HepG2 (cell line): ENCODE measurements around the gene PLPPR5. TPM values are rescaled to one million over a fixed set of nuclear protein-coding genes. Genes with fewer than 3 reads are reported as not detected.

ENCODE experiments used
- ATAC-seq: fragments of 200-7000 bp; cut with Tn5 transposase; 3 replicates; pipeline ENCODE4 v1.9.1; 2020; ENCODE audit warnings: mild to moderate bottlenecking, moderate library complexity
- BruUV-seq: library from RNA; stranded (reverse); fragments of 400-500 nt; replicated peaks from 2 replicates; lab custom pipeline; 2021; lab: Mats Ljungman, UMichigan
- CTCF ChIA-PET: fragments of 300-600 bp; formaldehyde crosslinking; extraction: SDS; loops from one replicate; lab custom pipeline; 2021; ENCODE audit warnings: low total read pairs, inconsistent platforms, low intra/inter-chr PET ratio; lab: Yijun Ruan, JAX
- POLR2A ChIA-PET: fragments of 350-600 bp; sonication (Branson Sonifier 250); formaldehyde crosslinking; loops from one replicate; lab custom pipeline; 2020; ENCODE audit warnings: antibody characterized with exemption, inconsistent platforms; lab: Yijun Ruan, JAX
- DNase-seq: peaks from one replicate; pipeline ENCODE4 v3.0.0-alpha.2; 2015; ENCODE audit warnings: low spot score
- FAIRE-seq: peaks from 3 replicates; lab custom pipeline; 2011; peaks lifted over from hg19 to GRCh38; lab: Jason Lieb, UNC
- H2AFZ ChIP-seq: one replicate; pipeline ENCODE4 v1.6.1; 2011; ENCODE audit warnings: low read length, inconsistent platforms
- H3K27ac ChIP-seq: fragments of 300-600 bp; 3 replicates; pipeline ENCODE4 v1.8.0; 2011; ENCODE audit warnings: mixed run types, mild to moderate bottlenecking, mixed read lengths, low read length, inconsistent platforms; ENCODE audit not compliant: insufficient read depth; ENCODE audit errors: extremely low read length
- H3K27me3 ChIP-seq, 2 experiments: fragments of 200-600 bp in 1 of 2; 2 replicates in 1 of 2; 3 replicates in 1 of 2; pipeline versions ENCODE4 v1.6.0 to v1.8.0; 2011; ENCODE audit warnings: low read length in 2 of 2, mild to moderate bottlenecking in 2 of 2, moderate library complexity in 2 of 2, inconsistent platforms in 1 of 2; ENCODE audit not compliant: insufficient read depth in 2 of 2, control insufficient read depth in 1 of 2
- H3K36me3 ChIP-seq, 2 experiments: fragments of 200-600 bp in 1 of 2; replicated peaks in 1 of 2; 2 replicates in 1 of 2; 3 replicates in 1 of 2; pipeline versions ENCODE4 v1.5.1 to v1.8.0; 2011; ENCODE audit warnings: low read length in 2 of 2, inconsistent platforms in 1 of 2; ENCODE audit not compliant: insufficient read depth in 2 of 2, control insufficient read depth in 1 of 2
- H3K4me1 ChIP-seq: 2 replicates; pipeline ENCODE4 v1.5.1; 2012; ENCODE audit warnings: low read length, inconsistent platforms; ENCODE audit not compliant: insufficient read depth
- H3K4me2 ChIP-seq: 2 replicates; pipeline ENCODE4 v1.6.0; 2011; ENCODE audit warnings: low read depth, low read length, inconsistent platforms
- H3K4me3 ChIP-seq, 3 experiments: fragments of 200-600 bp in 1 of 3; sonication (generic), shearing (Covaris generic) in 1 of 3; replicated peaks in 1 of 3; 2 replicates each; pipeline ENCODE4 v1.5.1; 2011 to 2016; ENCODE audit warnings: low read length in 3 of 3, inconsistent platforms in 2 of 3, low read depth in 2 of 3, mild to moderate bottlenecking in 2 of 3, control low read depth in 1 of 3, mixed read lengths in 1 of 3; ENCODE audit not compliant: insufficient read depth in 1 of 3
- H3K79me2 ChIP-seq: one replicate; pipeline ENCODE4 v1.6.1; 2011; ENCODE audit warnings: low read length, inconsistent platforms; ENCODE audit not compliant: insufficient read depth
- H3K9ac ChIP-seq: 2 replicates; pipeline ENCODE4 v1.6.0; 2011; ENCODE audit warnings: mild to moderate bottlenecking, low read depth, low read length, inconsistent platforms; ENCODE audit not compliant: insufficient read depth
- H3K9me3 ChIP-seq: 2 replicates; pipeline ENCODE4 v1.5.1; 2012; ENCODE audit warnings: mild to moderate bottlenecking, low read length
- H4K20me1 ChIP-seq: 2 replicates; pipeline ENCODE4 v1.6.0; 2011; ENCODE audit warnings: inconsistent platforms, mild to moderate bottlenecking, low read length, moderate library complexity; ENCODE audit not compliant: insufficient read depth
- DPF2 ChIP-seq: sonication (generic); formaldehyde crosslinking; IDR thresholded peaks from 2 replicates; pipeline ENCODE4 v1.4.0; 2020; ENCODE audit warnings: mild to moderate bottlenecking, low read depth, missing genetic modification reagents, borderline replicate concordance
- NFKBIZ ChIP-seq: IDR thresholded peaks from 2 replicates; pipeline ENCODE4 v1.6.1; 2018; ENCODE audit warnings: missing genetic modification reagents, missing compliant biosample characterization
- NR2F2 ChIP-seq: IDR thresholded peaks from 2 replicates; pipeline ENCODE4 v1.6.1; 2012; ENCODE audit warnings: low read depth, inconsistent platforms, borderline replicate concordance
- ONECUT2 ChIP-seq: sonication (generic); formaldehyde crosslinking; IDR thresholded peaks from 2 replicates; pipeline ENCODE4 v1.4.0; 2020; ENCODE audit warnings: missing genetic modification reagents
- RNF2 ChIP-seq: fragments of 450-650 bp; conservative IDR thresholded peaks from 2 replicates; pipeline ENCODE4 v1.6.1; 2016; ENCODE audit warnings: low read depth
- SSRP1 ChIP-seq: IDR thresholded peaks from 2 replicates; pipeline ENCODE4 v1.6.1; 2016; ENCODE audit warnings: control low read depth
- STAG1 ChIP-seq: sonication (generic); formaldehyde crosslinking; IDR thresholded peaks from 2 replicates; pipeline ENCODE4 v1.4.0; 2020; ENCODE audit warnings: missing genetic modification reagents
- ZNF101 ChIP-seq: sonication (generic); formaldehyde crosslinking; IDR thresholded peaks from 2 replicates; pipeline ENCODE4 v1.4.0; 2020; ENCODE audit warnings: mild to moderate bottlenecking, low read depth, missing genetic modification reagents, borderline replicate concordance
- ZNF264 ChIP-seq: sonication (generic); formaldehyde crosslinking; IDR thresholded peaks from 2 replicates; pipeline ENCODE4 v1.4.0; 2020; ENCODE audit warnings: missing genetic modification reagents
- ZNF335 ChIP-seq: sonication (generic); formaldehyde crosslinking; IDR thresholded peaks from 2 replicates; pipeline ENCODE4 v1.4.0; 2020; ENCODE audit warnings: missing genetic modification reagents
- ZNF775 ChIP-seq: sonication (generic); formaldehyde crosslinking; IDR thresholded peaks from 2 replicates; pipeline ENCODE4 v1.4.0; 2020; ENCODE audit warnings: missing genetic modification reagents, mild to moderate bottlenecking, moderate library complexity, borderline replicate concordance
- WGBS: methylation state at CpG from one replicate; pipeline ENCODE4 v1.1.6; 2017; ENCODE audit warnings: low lambda C conversion rate; 5-methylcytosine and 5-hydroxymethylcytosine counted together
- in situ Hi-C: cut with HindIII; loops from 2 replicates; pipeline ENCODE4 v1.10.0; 2017; ENCODE audit warnings: low pct_unique_long_range_greater_than_20kb; ENCODE audit not compliant: extremely low pct_ligation_motif_present
- intact Hi-C: fragments of 100-400 bp; cut with micrococcal nuclease; formaldehyde crosslinking; loops from one replicate; pipeline ENCODE4 v1.10.0; 2022; ENCODE audit not compliant: unreplicated experiment
- polyA plus RNA-seq, 8 experiments: library from polyadenylated mRNA; depleted of rRNA in 3 of 8; stranded (reverse) in 7 of 8; unstranded in 1 of 8; fragments of >200 nt; fragmentation: Illumina TruSeq in 4 of 8; extraction: Trizol in 4 of 8; gene quantifications; 2 replicates each; pipeline versions ENCODE4 v1.2.1 to v1.2.3, GENCODE V29; 2011 to 2016; ENCODE audit warnings: low read depth in 4 of 8, missing spikeins in 1 of 8, mixed read lengths in 1 of 8; ENCODE audit not compliant: insufficient read depth in 1 of 8
- total RNA-seq, 5 experiments: library from RNA; depleted of rRNA; stranded (reverse); fragments of >200 nt; fragmentation: Illumina TruSeq; extraction: Trizol; gene quantifications; 2 replicates each; pipeline ENCODE4 v1.2.3, GENCODE V29; 2016; ENCODE audit warnings: low read depth in 1 of 5
- TF ChIP-seq, protein P1 (sequence below): IDR thresholded peaks from 2 replicates; pipeline ENCODE4 v1.6.1; 2016; ENCODE audit warnings: mild to moderate bottlenecking, missing biosample characterization, missing genetic modification reagents
- TF ChIP-seq, protein P2 (sequence below): sonication (generic); formaldehyde crosslinking; IDR thresholded peaks from 2 replicates; pipeline ENCODE4 v1.4.0; 2020; ENCODE audit warnings: mild to moderate bottlenecking, missing genetic modification reagents

Gene PLPPR5
- total and polyA plus RNA-seq, 2 of the 13 experiments (the other 11 are each of a cell fraction or from before 2014, with no cell fraction given): not detected

DNA sequence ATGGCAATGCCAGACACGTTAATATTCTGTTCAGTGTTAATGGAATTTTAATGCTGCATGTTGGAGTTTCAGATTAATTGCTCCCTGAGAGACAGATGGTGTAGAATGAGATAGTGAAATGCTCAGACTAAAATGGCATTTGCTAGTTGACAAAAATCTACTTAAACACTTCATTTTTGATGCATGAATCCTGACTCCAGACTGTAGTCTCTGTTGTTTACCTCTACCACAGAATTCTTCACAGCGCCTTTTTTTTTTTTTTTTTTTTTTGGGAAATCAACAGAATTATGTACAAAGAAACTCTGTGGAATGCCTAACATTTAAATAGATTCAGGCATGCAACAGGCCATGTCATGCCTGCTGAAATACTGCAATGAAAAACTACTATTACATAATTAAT, 111.3 kb downstream of the PLPPR5 start:
- Histone ChIP-seq H3K4me3 (no peak overlapping the region), H3K4me2 (no peak overlapping the region), H3K9me3 (no peaks in the 10 kb centered on the region), H3K4me1 (no peaks in the 10 kb centered on the region), H3K36me3 (no peaks in the 10 kb centered on the region), H3K27ac (no peak overlapping the region), H2AFZ (no peak overlapping the region), H3K27me3 (no peaks in the 10 kb centered on the region), H3K9ac (no peak overlapping the region), H3K79me2 (no peaks in the 10 kb centered on the region), H4K20me1 (no peaks in the 10 kb centered on the region)
- WGBS: 2% methylated on average over 2 of the region's 2 CpGs
- ChIA-PET CTCF (no interaction called here), POLR2A (no interaction called here)
- ATAC-seq: no peak
- BruUV-seq: no TSS peak
- FAIRE-seq: no peak
- TF ChIP-seq STAG1: no peak
- TF ChIP-seq RNF2: no peak
- no peak for TF ChIP-seq ONECUT2
- no peak for TF ChIP-seq SSRP1 (CRISPR knock-in tag)
- no peak for TF ChIP-seq NFKBIZ
- TF ChIP-seq, protein P1, sequence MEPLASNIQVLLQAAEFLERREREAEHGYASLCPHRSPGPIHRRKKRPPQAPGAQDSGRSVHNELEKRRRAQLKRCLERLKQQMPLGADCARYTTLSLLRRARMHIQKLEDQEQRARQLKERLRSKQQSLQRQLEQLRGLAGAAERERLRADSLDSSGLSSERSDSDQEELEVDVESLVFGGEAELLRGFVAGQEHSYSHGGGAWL: no peak
- in situ Hi-C loops (no loop called here), intact Hi-C loops (no loop called here)
- no peak for DNase-seq

DNA sequence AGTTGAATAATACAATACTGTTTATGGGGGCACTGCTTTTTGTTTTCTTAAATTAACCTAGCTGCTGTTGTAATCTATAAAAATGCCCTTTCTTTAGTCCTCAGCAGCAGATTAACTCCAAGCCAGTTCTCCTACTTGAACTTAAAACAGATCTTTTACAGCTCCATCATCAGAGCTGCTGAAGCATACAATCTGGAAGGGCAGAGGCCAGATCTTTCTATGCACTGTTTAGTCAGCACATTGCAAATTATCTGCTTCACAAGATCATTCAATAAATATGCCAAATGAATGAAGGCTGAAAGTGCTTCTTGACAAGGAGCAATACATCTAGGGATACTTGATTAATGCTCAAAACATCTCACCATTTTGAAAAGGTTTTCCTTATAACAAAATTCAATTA, 115.8 kb downstream of the PLPPR5 start:
- no peak for FAIRE-seq
- ChIA-PET CTCF (no interaction called here), POLR2A (no interaction called here)
- Histone ChIP-seq H3K4me1 (no peaks in the 10 kb centered on the region), H3K4me3 (no peak overlapping the region), H3K27ac (no peak overlapping the region), H3K27me3 (no peaks in the 10 kb centered on the region; a peak in 1 of 5 replicates), H3K79me2 (no peaks in the 10 kb centered on the region), H3K4me2 (no peak overlapping the region), H4K20me1 (no peaks in the 10 kb centered on the region), H2AFZ (no peak overlapping the region), H3K36me3 (no peaks in the 10 kb centered on the region), H3K9ac (no peak overlapping the region), H3K9me3 (no peaks in the 10 kb centered on the region)
- in situ Hi-C loops: no loop called here
- ATAC-seq: no peak
- intact Hi-C loops: no loop called here
- DNase-seq: no peak
- no TSS peak for BruUV-seq
- TF ChIP-seq ZNF264: no peak
- TF ChIP-seq, protein P2, sequence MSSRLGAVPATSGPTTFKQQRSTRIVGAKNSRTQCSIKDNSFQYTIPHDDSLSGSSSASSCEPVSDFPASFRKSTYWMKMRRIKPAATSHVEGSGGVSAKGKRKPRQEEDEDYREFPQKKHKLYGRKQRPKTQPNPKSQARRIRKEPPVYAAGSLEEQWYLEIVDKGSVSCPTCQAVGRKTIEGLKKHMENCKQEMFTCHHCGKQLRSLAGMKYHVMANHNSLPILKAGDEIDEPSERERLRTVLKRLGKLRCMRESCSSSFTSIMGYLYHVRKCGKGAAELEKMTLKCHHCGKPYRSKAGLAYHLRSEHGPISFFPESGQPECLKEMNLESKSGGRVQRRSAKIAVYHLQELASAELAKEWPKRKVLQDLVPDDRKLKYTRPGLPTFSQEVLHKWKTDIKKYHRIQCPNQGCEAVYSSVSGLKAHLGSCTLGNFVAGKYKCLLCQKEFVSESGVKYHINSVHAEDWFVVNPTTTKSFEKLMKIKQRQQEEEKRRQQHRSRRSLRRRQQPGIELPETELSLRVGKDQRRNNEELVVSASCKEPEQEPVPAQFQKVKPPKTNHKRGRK (CRISPR knock-in tag): no peak
- TF ChIP-seq ZNF335 (CRISPR knock-in tag): no peak
- no peak for TF ChIP-seq NR2F2
- TF ChIP-seq ZNF775: no peak
- no peak for TF ChIP-seq ZNF101
- no peak for TF ChIP-seq DPF2 (CRISPR knock-in tag)
